Measurements from ENCODE around the gene RASA3.

- no peak for TF ChIP-seq REST (IDR thresholded peaks at IDR 0.05; ENCODE audit: borderline replicate concordance)
- TF ChIP-seq MXI1 (conservative IDR thresholded peaks at IDR 0.05; ENCODE audit: poor library complexity, severe bottlenecking), result no peak
- TF ChIP-seq, protein P1, sequence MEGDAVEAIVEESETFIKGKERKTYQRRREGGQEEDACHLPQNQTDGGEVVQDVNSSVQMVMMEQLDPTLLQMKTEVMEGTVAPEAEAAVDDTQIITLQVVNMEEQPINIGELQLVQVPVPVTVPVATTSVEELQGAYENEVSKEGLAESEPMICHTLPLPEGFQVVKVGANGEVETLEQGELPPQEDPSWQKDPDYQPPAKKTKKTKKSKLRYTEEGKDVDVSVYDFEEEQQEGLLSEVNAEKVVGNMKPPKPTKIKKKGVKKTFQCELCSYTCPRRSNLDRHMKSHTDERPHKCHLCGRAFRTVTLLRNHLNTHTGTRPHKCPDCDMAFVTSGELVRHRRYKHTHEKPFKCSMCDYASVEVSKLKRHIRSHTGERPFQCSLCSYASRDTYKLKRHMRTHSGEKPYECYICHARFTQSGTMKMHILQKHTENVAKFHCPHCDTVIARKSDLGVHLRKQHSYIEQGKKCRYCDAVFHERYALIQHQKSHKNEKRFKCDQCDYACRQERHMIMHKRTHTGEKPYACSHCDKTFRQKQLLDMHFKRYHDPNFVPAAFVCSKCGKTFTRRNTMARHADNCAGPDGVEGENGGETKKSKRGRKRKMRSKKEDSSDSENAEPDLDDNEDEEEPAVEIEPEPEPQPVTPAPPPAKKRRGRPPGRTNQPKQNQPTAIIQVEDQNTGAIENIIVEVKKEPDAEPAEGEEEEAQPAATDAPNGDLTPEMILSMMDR (IDR thresholded peaks at IDR 0.05; ENCODE audit: poor library complexity, severe bottlenecking), result no peak
- no peak for TF ChIP-seq POLR2AphosphoS5 (IDR thresholded peaks at IDR 0.05)
- TF ChIP-seq EP300 (conservative IDR thresholded peaks at IDR 0.05; ENCODE audit: poor library complexity, severe bottlenecking), result no peak
- TF ChIP-seq RAD21 (conservative IDR thresholded peaks at IDR 0.05), result no peak
- TF ChIP-seq TAF1 (IDR thresholded peaks at IDR 0.05; ENCODE audit: low read depth), result no peak
- TF ChIP-seq EZH2 (IDR thresholded peaks at IDR 0.05; ENCODE audit: borderline replicate concordance, insufficient read depth, low read length, poor library complexity, severe bottlenecking), result no peak
Observed at GRCh38 chr13:114066956-114067355, 65.5 kb downstream of the RASA3 start.
